ENCODE results near the gene PTGR3.
A peak's percentile ranks its signal among the peaks of the same experiment; 100 is the strongest.

Gene PTGR3

GRCh38 chr18:75183973-75184493 lies 24.9 kb downstream of the PTGR3 start:
- TF ChIP-seq CTCF (IDR thresholded peaks at IDR 0.05; ENCODE audit: extremely low read depth, missing control alignments) = no peak
- DNase-seq (ENCODE audit: low spot score) = no peak

- no peak for DNase-seq (ENCODE audit: low spot score)
- TF ChIP-seq CTCF (IDR thresholded peaks at IDR 0.05; ENCODE audit: extremely low read depth, missing control alignments) = no peak
Observed at GRCh38 chr18:75183524-75183923, 25.4 kb downstream of the PTGR3 start.

- TF ChIP-seq CTCF (IDR thresholded peaks at IDR 0.05; ENCODE audit: extremely low read depth, missing control alignments) = no peak
- no peak for DNase-seq (ENCODE audit: low spot score)
Observed at GRCh38 chr18:75179819-75180600, 28.9 kb downstream of the PTGR3 start.

- DNase-seq (ENCODE audit: low spot score) = no peak
- TF ChIP-seq CTCF (IDR thresholded peaks at IDR 0.05; ENCODE audit: extremely low read depth, missing control alignments) = no peak
Observed at GRCh38 chr18:75178376-75178775, 30.6 kb downstream of the PTGR3 start.

- TF ChIP-seq CTCF (IDR thresholded peaks at IDR 0.05; ENCODE audit: extremely low read depth, missing control alignments) = no peak
- DNase-seq (ENCODE audit: low spot score) = no peak
Observed at GRCh38 chr18:75176849-75177248, 32.1 kb downstream of the PTGR3 start.

- no peak for TF ChIP-seq CTCF (IDR thresholded peaks at IDR 0.05; ENCODE audit: extremely low read depth, missing control alignments)
- no peak for DNase-seq (ENCODE audit: low spot score)
Observed at GRCh38 chr18:75173738-75174137, 35.2 kb downstream of the PTGR3 start.

- peak; percentile 89 for DNase-seq (ENCODE audit: low spot score)
- TF ChIP-seq CTCF (IDR thresholded peaks at IDR 0.05; ENCODE audit: extremely low read depth, missing control alignments) = peak; percentile 33
Observed at GRCh38 chr18:75173125-75173432, 35.9 kb downstream of the PTGR3 start.
